OCI-LY1 (cell line): ENCODE measurements around the gene CWC15.

Source experiments
- EZH2 ChIP-seq: fragments of 200-600 bp; sonication (generic), shearing (Covaris generic); IDR thresholded peaks from 2 replicates; pipeline ENCODE4 v1.8.0; 2017; ENCODE audit warnings: borderline replicate concordance, mixed run types, mild to moderate bottlenecking, antibody characterized with exemption, low read length, moderate library complexity, mixed read lengths
- TF ChIP-seq, protein P1 (sequence below): fragments of 200-600 bp; sonication (generic), shearing (Covaris generic); IDR thresholded peaks from 2 replicates; pipeline ENCODE4 v1.5.1; 2017; ENCODE audit warnings: mild to moderate bottlenecking, antibody characterized with exemption, low read length, moderate library complexity, mixed read lengths

DNA sequence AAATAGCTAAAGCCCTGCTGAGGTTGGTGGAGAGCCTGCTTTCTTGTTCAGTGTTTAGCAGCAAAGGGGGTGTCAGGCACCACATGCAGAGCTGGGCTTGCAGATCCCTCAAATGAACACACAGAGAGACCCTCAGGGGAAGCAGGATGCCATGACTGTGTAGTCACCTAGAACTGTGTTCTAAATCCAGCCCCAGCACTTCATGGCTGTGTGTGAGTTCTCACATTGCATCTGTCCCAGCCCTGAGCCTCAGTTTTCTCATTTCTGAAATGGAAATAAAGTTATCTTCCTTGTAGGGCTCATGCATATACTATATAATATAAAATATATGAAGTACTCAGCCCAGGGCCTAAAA, 47.1 kb downstream of the CWC15 start:
- TF ChIP-seq, protein P1, sequence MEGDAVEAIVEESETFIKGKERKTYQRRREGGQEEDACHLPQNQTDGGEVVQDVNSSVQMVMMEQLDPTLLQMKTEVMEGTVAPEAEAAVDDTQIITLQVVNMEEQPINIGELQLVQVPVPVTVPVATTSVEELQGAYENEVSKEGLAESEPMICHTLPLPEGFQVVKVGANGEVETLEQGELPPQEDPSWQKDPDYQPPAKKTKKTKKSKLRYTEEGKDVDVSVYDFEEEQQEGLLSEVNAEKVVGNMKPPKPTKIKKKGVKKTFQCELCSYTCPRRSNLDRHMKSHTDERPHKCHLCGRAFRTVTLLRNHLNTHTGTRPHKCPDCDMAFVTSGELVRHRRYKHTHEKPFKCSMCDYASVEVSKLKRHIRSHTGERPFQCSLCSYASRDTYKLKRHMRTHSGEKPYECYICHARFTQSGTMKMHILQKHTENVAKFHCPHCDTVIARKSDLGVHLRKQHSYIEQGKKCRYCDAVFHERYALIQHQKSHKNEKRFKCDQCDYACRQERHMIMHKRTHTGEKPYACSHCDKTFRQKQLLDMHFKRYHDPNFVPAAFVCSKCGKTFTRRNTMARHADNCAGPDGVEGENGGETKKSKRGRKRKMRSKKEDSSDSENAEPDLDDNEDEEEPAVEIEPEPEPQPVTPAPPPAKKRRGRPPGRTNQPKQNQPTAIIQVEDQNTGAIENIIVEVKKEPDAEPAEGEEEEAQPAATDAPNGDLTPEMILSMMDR: no peak
- no peak for TF ChIP-seq EZH2
